Dedifferentiated amniotic fluid mesenchymal stem cell (primary cell): Measurements from ENCODE around the gene ZBTB3.
"Not testable (repeated sequence)": the region's sequence is repeated elsewhere in the genome, so short reads cannot be mapped to it uniquely, and the experiment has no call there.

Experiments used
- DNase-seq: peaks from one replicate; pipeline ENCODE4 v3.0.0-alpha.2; 2016; ENCODE audit errors: extremely low spot score

Gene ZBTB3

GRCh38 chr11:62757846-62758788 is 4.2 kb upstream of the ZBTB3 start:
- DNase-seq: no peak

- no peak for DNase-seq
Measured at GRCh38 chr11:62755086-62755615, 1.2 kb upstream of the ZBTB3 start.

- no peak for DNase-seq
Measured at GRCh38 chr11:62752994-62753735, 795 bp downstream of the ZBTB3 start.

GRCh38 chr11:62752177-62752785 is 1.7 kb downstream of the ZBTB3 start:
- DNase-seq: no peak

- not testable (repeated sequence) for DNase-seq
Measured at GRCh38 chr11:62749931-62750330, 4.0 kb downstream of the ZBTB3 start.

GRCh38 chr11:62747475-62748160 is 6.3 kb downstream of the ZBTB3 start:
- DNase-seq: no peak

- DNase-seq: no peak
Measured at GRCh38 chr11:62737196-62737595, 16.8 kb downstream of the ZBTB3 start.

- DNase-seq: no peak
Measured at GRCh38 chr11:62732830-62733229, 21.1 kb downstream of the ZBTB3 start.

- DNase-seq: not testable (repeated sequence)
Measured at GRCh38 chr11:62730076-62730475, 23.9 kb downstream of the ZBTB3 start.

- peak; percentile 85 for DNase-seq
Measured at GRCh38 chr11:62728171-62728988, 25.6 kb downstream of the ZBTB3 start, which contains the start of gene TTC9C. TTC9C (plus strand) TSS chr11:62728486; CDS start chr11:62728849, 363 bp downstream.

- DNase-seq: peak; percentile 99
Measured at GRCh38 chr11:62727872-62728170, 26.1 kb downstream of the ZBTB3 start.

- peak; percentile 98 for DNase-seq
Measured at GRCh38 chr11:62727165-62727871, 26.6 kb downstream of the ZBTB3 start, which contains the start of gene HNRNPUL2. HNRNPUL2 (minus strand) TSS chr11:62727457; CDS start chr11:62727156, 301 bp downstream.

- DNase-seq: no peak
Measured at GRCh38 chr11:62726915-62727164, 27.1 kb downstream of the ZBTB3 start.

- DNase-seq: no peak
Measured at GRCh38 chr11:62726156-62726914, 27.6 kb downstream of the ZBTB3 start.

GRCh38 chr11:62725646-62726045 is 28.3 kb downstream of the ZBTB3 start:
- no peak for DNase-seq

GRCh38 chr11:62724171-62724570 is 29.8 kb downstream of the ZBTB3 start:
- no peak for DNase-seq

- no peak for DNase-seq
Measured at GRCh38 chr11:62721994-62722393, 32.0 kb downstream of the ZBTB3 start.

- DNase-seq: no peak
Measured at GRCh38 chr11:62719302-62719978, 34.5 kb downstream of the ZBTB3 start.

GRCh38 chr11:62716816-62717215 is 37.1 kb downstream of the ZBTB3 start:
- no peak for DNase-seq
